Body of pancreas (tissue), 4 donors: Measurements from ENCODE around the gene GOLGA1. TPM values are rescaled to one million over a fixed set of nuclear protein-coding genes. Genes with fewer than 3 reads are reported as not detected.

ENCODE experiments used
- ATAC-seq: fragments of 150-250 bp; one replicate; pipeline ENCODE4 v1.9.1; 2016
- DNase-seq, 4 donors: peaks; one replicate each; pipeline ENCODE4 v3.0.0-alpha.2; 2019
- H3K27ac ChIP-seq, 4 donors: fragments of 200-600 bp; sonication (generic); 1 replicate in 3 of 4; 2 replicates in 1 of 4; pipeline versions ENCODE4 v1.5.1 to v1.6.1; 2016 to 2019; ENCODE audit warnings: mild to moderate bottlenecking in 1 of 4, mixed read lengths in 1 of 4, moderate library complexity in 1 of 4
- H3K27me3 ChIP-seq, 2 donors: fragments of 200-600 bp; sonication (generic); one replicate each; pipeline ENCODE4 v1.6.0; 2016; ENCODE audit warnings: mild to moderate bottlenecking in 1 of 2
- H3K36me3 ChIP-seq, 2 donors: fragments of 200-600 bp; sonication (generic); replicated peaks in 1 of 2; 2 replicates each; pipeline ENCODE4 v1.5.1; 2016; ENCODE audit warnings: low read depth in 2 of 2; ENCODE audit not compliant: insufficient read depth in 1 of 2
- H3K4me1 ChIP-seq: fragments of 200-600 bp; sonication (generic); one replicate; pipeline ENCODE4 v1.6.0; 2016
- H3K4me3 ChIP-seq, 2 donors: fragments of 200-600 bp; sonication (generic); 1 replicate in 1 of 2; 2 replicates in 1 of 2; pipeline ENCODE4 v1.5.1; 2016 to 2019
- H3K9me3 ChIP-seq, 3 donors: fragments of 200-600 bp; sonication (generic); 1 replicate in 2 of 3; 2 replicates in 1 of 3; pipeline ENCODE4 v1.5.1; 2016
- CTCF ChIP-seq, 7 experiments: fragments of 450-650 bp in 4 of 7; fragments of 200-600 bp in 3 of 7; sonication (generic) in 3 of 7; IDR thresholded peaks; one replicate each; pipeline ENCODE4 v1.5.1; 2016 to 2019; ENCODE audit warnings: antibody characterized with exemption in 7 of 7
- POLR2A ChIP-seq, 3 donors: fragments of 450-650 bp; IDR thresholded peaks; one replicate each; pipeline ENCODE4 v1.6.1; 2016; ENCODE audit warnings: antibody characterized with exemption in 3 of 3, mild to moderate bottlenecking in 2 of 3
- WGBS, 2 donors: methylation state at CpG; one replicate each; pipeline ENCODE4 v1.1.5; 2017; 5-methylcytosine and 5-hydroxymethylcytosine counted together
- intact Hi-C: fragments of 100-400 bp; cut with DNase I; formaldehyde crosslinking; loops from one replicate; pipeline ENCODE4 v1.15.1; 2023
- total RNA-seq, 2 donors: library from RNA; depleted of rRNA; stranded (reverse); fragments of >200 nt; gene quantifications; one replicate each; pipeline ENCODE4 v1.1.0, GENCODE V29; 2016

Gene GOLGA1
- total RNA-seq, 2 donors from 2014 or later = 14.5 to 32.6 TPM

DNA sequence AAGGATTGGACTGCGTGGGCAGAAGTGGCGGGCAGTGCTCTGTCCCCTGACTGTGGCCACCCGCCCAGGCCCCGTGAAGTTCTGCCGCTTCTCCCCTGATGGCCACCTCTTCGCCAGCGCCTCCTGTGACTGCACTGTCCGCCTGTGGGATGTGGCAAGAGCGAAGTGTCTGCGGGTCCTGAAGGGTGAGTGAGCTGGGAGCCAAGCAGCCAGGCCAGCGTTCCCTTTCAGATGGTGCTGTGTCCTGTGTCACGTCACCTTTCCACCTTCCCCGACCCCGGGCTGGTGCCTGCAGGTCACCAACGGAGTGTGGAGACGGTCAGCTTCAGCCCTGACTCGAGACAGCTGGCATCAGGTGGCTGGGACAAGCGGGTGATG lies 85.3 kb downstream of the GOLGA1 start:
- WGBS, 2 donors = 75 to 79% methylated on average over 10 to 11 of the region's 18 CpGs

DNA sequence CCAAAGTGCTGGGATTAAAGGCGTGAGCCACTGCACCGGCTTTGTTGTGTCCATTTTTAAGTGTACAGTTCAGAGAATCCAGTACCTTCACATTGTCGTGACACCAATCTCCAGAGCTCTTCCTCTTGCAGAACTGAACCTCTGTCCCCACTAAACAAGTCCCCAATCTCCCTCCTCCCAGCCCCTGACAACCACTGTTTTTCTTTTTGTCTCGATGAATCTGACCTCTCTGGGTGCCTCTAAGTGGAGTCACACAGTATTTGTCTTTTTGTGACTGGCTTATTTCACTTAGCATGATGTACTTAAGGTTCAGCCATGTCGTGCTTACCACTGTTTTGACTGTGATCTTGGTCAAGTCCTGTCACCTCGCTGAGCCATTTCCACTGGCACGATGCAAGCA lies 86.1 kb downstream of the GOLGA1 start:
- Histone ChIP-seq H3K27me3 (no peaks in the 10 kb centered on the region), H3K27ac (no peak overlapping the region), H3K9me3 (no peaks in the 10 kb centered on the region), H3K4me3 (no peak overlapping the region), H3K4me1 (peaks cover 33% of the 10 kb centered on the region), H3K36me3 (peaks cover 14 to 21% of the 10 kb centered on the region in 2 donors)
- DNase-seq = no peak
- TF ChIP-seq POLR2A (IDR thresholded peaks at IDR 0.05) = no peak
- no peak for TF ChIP-seq CTCF (IDR thresholded peaks at IDR 0.05)
- WGBS, 2 donors = 55 to 59% methylated on average over 7 of the region's 7 CpGs
- ATAC-seq = no peak
- intact Hi-C loops = loop anchor here (2.0 to 10.0 kb wide), 2 partner anchors 82 to 290 kb away; partner anchors contain the start of gene SCAI

More for the DNA sequence above, 85.3 kb downstream of the GOLGA1 start:
- Histone ChIP-seq H3K4me1 (peaks cover 40% of the 10 kb centered on the region), H3K27ac (no peak overlapping the region), H3K4me3 (no peak overlapping the region), H3K36me3 (peaks cover 14 to 25% of the 10 kb centered on the region in 2 donors), H3K9me3 (no peaks in the 10 kb centered on the region), H3K27me3 (no peaks in the 10 kb centered on the region)
- TF ChIP-seq POLR2A (IDR thresholded peaks at IDR 0.05) (no peak), CTCF (IDR thresholded peaks at IDR 0.05) (no peak)
- no peak for ATAC-seq
- intact Hi-C loops = loop anchor here (2.0 to 10.0 kb wide), 2 partner anchors 83 to 289 kb away; partner anchors contain the start of gene SCAI
- DNase-seq = no peak

DNA sequence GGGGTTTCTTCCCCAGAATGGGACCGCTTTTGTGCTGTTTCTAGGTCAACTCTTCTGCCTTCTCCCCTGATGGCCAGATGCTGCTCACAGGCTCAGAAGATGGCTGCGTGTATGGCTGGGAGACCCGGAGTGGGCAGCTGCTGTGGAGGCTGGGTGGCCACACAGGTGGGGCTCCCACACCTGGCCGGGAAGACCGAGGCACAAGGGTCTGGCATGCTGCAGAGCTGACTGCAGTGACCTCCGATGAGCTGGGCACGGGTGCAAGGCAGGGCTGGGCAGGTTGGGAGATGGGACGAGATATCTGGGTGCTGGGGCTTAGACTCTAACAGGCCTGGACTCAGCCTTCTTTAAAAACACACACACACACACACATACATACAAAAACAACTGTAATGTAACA lies 86.7 kb downstream of the GOLGA1 start:
- no peak overlapping the region for H3K4me3 ChIP-seq
- intact Hi-C loops = loop anchor here (2.0 to 10.0 kb wide), 2 partner anchors 81 to 291 kb away; partner anchors contain the start of gene SCAI

DNA sequence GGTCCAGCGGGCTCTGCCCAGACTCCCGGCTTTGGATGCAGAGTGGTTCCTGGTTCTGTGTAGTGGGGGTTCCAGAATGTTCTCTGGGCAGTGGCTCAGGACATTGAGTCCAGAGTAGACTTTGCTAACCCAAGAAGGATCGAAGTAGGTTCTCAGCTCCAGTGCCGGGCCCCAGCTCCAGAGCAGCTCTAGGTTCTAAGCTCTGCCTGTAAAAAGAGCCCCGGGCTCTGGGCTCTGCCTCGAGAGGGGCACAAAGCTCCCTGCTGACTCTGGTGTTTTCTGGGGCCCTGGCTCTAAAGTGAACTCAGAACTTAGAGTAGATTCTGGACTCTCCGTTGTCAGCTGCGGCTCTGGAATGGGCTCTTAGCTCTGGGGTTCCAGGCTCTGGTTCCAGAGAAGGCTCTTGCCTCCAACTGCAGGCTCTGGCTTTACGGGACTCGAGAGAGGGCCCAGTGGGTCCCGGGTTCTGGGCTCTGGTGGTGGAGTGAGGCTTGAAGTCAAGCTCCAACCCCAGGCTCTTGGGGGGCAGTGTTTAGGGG lies 87.2 kb downstream of the GOLGA1 start:
- 52 to 66% methylated on average over 10 to 11 of the region's 11 CpGs for WGBS, 2 donors
- H3K4me1 ChIP-seq = peaks cover 21% of the 10 kb centered on the region
- peaks cover 12 to 14% of the 10 kb centered on the region in 2 donors for H3K36me3 ChIP-seq
- no peak for DNase-seq
- TF ChIP-seq CTCF (IDR thresholded peaks at IDR 0.05) (no peak), POLR2A (IDR thresholded peaks at IDR 0.05) (no peak)
- intact Hi-C loops = loop anchor here (2.0 to 10.0 kb wide), 2 partner anchors 81 to 291 kb away; partner anchors contain the start of gene SCAI
- H3K27me3 ChIP-seq = no peaks in the 10 kb centered on the region
- H3K4me3 ChIP-seq = peak overlapping the region in 1 of 2 donors; percentile 9
- H3K9me3 ChIP-seq = no peaks in the 10 kb centered on the region
- no peak overlapping the region for H3K27ac ChIP-seq
- no peak for ATAC-seq

More for the DNA sequence above, 86.7 kb downstream of the GOLGA1 start:
- Histone ChIP-seq H3K9me3 (no peaks in the 10 kb centered on the region), H3K36me3 (peaks cover 14 to 15% of the 10 kb centered on the region in 2 donors), H3K27ac (no peak overlapping the region), H3K27me3 (no peaks in the 10 kb centered on the region), H3K4me1 (peaks cover 26% of the 10 kb centered on the region)
- TF ChIP-seq POLR2A (IDR thresholded peaks at IDR 0.05) (no peak), CTCF (IDR thresholded peaks at IDR 0.05) (no peak)
- ATAC-seq = no peak
- DNase-seq = no peak
- WGBS, 2 donors = 71 to 82% methylated on average over 1 to 8 of the region's 8 CpGs
